Measurements from ENCODE around the gene ATP6V1A.

- TF ChIP-seq CTCF (IDR thresholded peaks at IDR 0.05) (no peak), POLR2AphosphoS5 (IDR thresholded peaks at IDR 0.05; ENCODE audit: low read depth, low read length) (no peak), SIN3A (IDR thresholded peaks at IDR 0.05; ENCODE audit: borderline replicate concordance, insufficient read depth, low read depth, low read length) (no peak), REST (IDR thresholded peaks at IDR 0.05; ENCODE audit: insufficient read depth in 1 of 2, low read depth in 2 of 2, low read length in 1 of 2) (no peak), TCF7L2 (IDR thresholded peaks at IDR 0.05; ENCODE audit: low read depth, low read length) (no peak)
These were observed 29.5 kb upstream of the ATP6V1A start for GRCh38 chr3:113717308-113717707.
